ENCODE measurements around the gene VAV1. TPM values are rescaled to one million over a fixed set of nuclear protein-coding genes. Genes with fewer than 3 reads are reported as not detected.

The VAV1 gene
- total and polyA plus RNA-seq, 9 of the 15 experiments (the other 6 are each of a cell fraction or from before 2014, with no cell fraction given) = 0.46 to 20.1 (median 11.1) TPM

GRCh38 chr19:6739883-6740588 is 32.5 kb upstream of the VAV1 start (continued):
- peak; percentile 75 for TF ChIP-seq MGA (IDR thresholded peaks at IDR 0.05)
- no peak for TF ChIP-seq AFF1 (IDR thresholded peaks at IDR 0.05; ENCODE audit: low read depth in 1 of 2, partially characterized antibody in 2 of 2)
- TF ChIP-seq TRIM25 (IDR thresholded peaks at IDR 0.05; ENCODE audit: borderline replicate concordance) = no peak
- TF ChIP-seq RFX7 (CRISPR knock-in tag; IDR thresholded peaks at IDR 0.05) = no peak
- no peak for TF ChIP-seq FUS (optimal IDR thresholded peaks at IDR 0.05; ENCODE audit: low read depth, low read length)
- no peak for TF ChIP-seq LCOR (CRISPR knock-in tag; IDR thresholded peaks at IDR 0.05)
- TF ChIP-seq NFE2L1 (tag; IDR thresholded peaks at IDR 0.05; ENCODE audit: borderline replicate concordance, low read depth) = no peak
- no peak for TF ChIP-seq FOSL1 (tag; conservative IDR thresholded peaks at IDR 0.05)

All from K562 (cell line).